ENCODE results near the gene P2RY14. TPM values are rescaled to one million over a fixed set of nuclear protein-coding genes. Genes with fewer than 3 reads are reported as not detected.
"Not testable (repeated sequence)": the region's sequence is repeated elsewhere in the genome, so short reads cannot be mapped to it uniquely, and the experiment has no call there.

Gene P2RY14
- total RNA-seq, 1 donor: 2.3 TPM

DNA sequence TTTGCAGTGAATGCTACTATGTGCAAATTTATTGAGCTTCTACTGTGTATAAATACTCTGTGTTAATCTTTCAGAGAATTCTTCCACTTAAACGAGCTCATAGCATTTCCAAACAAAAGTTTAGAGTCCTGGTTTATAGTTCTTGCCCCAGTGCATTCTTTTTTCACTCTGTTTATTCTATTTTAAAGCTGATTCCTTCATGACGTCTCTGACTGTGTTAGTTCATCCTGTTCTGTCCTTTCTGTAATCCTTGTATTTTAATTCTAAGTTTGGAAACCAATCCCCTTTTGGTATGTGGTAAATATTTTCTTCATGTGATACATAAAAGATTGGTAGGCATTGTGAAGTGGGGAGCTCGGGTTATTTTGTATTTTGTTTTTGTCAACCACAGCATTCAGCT lies 18.7 kb downstream of the P2RY14 start:
- no peak overlapping the region for H3K4me3 ChIP-seq (ENCODE audit: low read length)
- peaks cover 6% of the 10 kb centered on the region for H3K4me1 ChIP-seq (ENCODE audit: insufficient read depth, low read length)
- no peaks in the 10 kb centered on the region for H3K9me3 ChIP-seq (ENCODE audit: low read depth, low read length)
- no peaks in the 10 kb centered on the region for H3K27me3 ChIP-seq (ENCODE audit: insufficient read depth, low read length)

DNA sequence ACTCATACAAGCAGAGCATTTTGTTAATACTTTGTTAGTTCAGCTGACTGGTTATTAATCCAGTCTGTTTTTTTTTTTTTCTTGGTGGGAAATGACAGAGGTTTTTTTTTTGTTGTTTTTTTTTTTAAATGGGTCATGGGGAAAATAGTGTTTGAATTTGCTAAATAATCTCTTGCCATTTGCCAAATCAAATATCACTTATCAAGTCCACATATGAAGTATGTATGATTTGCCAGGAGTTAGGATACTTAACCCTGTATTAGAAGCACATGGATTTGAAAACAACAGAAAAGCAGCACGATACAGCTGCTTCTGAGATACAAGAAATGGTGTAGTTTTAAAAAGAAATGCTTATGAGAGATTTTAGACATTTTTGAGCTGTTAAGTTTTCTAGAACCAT lies 21.6 kb downstream of the P2RY14 start:
- Histone ChIP-seq H3K4me1 (ENCODE audit: insufficient read depth, low read length) (no peaks in the 10 kb centered on the region), H3K27me3 (ENCODE audit: insufficient read depth, low read length) (no peaks in the 10 kb centered on the region), H3K4me3 (ENCODE audit: low read length) (no peak overlapping the region), H3K9me3 (ENCODE audit: low read depth, low read length) (no peaks in the 10 kb centered on the region)

DNA sequence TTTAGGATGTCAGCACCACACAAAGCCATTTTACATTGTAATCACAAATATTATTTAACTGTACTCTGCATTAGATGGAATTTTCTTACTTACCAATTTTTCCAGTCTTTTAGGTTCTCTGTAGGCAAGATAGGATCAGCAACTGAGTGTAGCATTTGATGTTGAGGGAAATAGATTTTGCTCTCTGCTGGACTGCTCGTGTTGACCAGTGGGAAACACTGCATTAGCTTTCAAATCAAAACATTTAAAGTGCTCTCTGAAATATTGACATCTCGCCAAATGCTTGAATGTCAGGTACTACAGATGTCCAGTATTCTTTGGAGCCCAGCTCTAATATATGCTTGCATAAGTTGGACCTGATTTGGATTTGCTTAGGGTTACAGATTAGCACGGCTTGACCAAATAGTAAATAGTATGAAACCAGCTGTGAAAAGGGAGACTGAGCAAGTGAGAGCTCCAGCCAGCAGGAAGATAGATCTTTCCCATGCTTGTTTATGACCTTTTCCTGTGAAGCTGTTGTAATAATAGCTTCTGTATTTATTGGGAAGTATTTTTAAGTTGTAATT lies 29.5 kb downstream of the P2RY14 start:
- no peaks in the 10 kb centered on the region for H3K9me3 ChIP-seq (ENCODE audit: low read depth, low read length)
- H3K4me1 ChIP-seq (ENCODE audit: insufficient read depth, low read length): no peaks in the 10 kb centered on the region
- no peaks in the 10 kb centered on the region for H3K27me3 ChIP-seq (ENCODE audit: insufficient read depth, low read length)
- no peak overlapping the region for H3K4me3 ChIP-seq (ENCODE audit: low read length)

DNA sequence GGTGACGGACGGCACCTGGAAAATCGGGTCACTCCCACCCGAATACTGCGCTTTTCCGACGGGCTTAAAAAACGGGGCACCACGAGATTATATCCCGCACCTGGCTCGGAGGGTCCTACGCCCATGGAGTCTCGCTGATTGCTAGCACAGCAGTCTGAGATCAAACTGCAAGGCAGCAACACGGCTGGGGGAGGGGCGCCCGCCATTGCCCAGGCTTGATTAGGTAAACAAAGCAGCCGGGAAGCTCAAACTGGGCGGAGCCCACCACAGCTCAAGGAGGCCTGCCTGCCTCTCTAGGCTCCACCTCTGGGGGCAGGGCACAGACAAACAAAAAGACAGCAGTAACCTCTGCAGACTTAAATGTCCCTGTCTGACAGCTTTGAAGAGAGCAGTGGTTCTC lies 36.3 kb downstream of the P2RY14 start:
- not testable (repeated sequence) for H3K4me3 ChIP-seq (ENCODE audit: low read length)

DNA sequence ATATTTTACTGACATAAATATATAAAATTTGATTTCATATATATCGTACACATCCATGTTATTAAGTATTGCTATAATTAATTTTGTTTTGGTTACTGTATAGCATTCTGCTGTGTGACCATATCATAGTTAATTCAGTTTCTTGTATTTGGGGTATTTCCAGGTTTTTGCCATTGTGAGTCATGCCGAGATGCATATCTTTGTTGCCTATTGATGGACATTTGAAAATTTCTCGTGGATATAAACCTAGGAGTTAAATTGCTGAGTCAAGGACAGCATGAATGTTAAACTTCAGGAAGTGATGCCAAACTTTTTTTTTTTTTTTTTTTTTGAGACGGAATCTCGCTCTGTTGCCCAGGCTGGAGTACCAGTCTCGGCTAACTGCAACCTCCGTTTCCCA lies 41.6 kb downstream of the P2RY14 start:
- Histone ChIP-seq H3K27me3 (ENCODE audit: insufficient read depth, low read length) (no peaks in the 10 kb centered on the region), H3K4me3 (ENCODE audit: low read length) (no peak overlapping the region), H3K4me1 (ENCODE audit: insufficient read depth, low read length) (no peaks in the 10 kb centered on the region), H3K9me3 (ENCODE audit: low read depth, low read length) (no peaks in the 10 kb centered on the region)

More for the DNA sequence above, 36.3 kb downstream of the P2RY14 start:
- H3K27me3 ChIP-seq (ENCODE audit: insufficient read depth, low read length); H3K4me1 ChIP-seq (ENCODE audit: insufficient read depth, low read length); H3K9me3 ChIP-seq (ENCODE audit: low read depth, low read length): not testable (repeated sequence)

DNA sequence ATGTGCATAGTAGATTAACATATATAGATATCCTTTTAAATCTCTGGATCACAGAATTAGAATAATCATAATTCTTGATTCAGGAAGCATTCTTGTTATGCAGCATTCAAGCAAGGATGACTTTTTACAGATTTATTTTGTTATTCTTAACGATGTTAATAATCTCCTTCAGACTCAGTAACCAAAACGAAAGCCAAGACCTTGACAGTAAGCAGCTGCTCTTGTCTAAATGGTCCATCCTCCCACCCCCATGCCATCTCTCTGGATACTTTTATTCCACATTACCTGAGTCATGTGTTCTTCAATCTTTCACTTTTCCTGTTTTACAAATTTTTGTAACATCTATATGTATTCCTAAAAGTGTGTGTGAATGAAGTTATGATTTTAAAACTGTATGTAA lies 42.0 kb downstream of the P2RY14 start:
- H3K4me3 ChIP-seq (ENCODE audit: low read length): no peak overlapping the region
- peaks cover 2% of the 10 kb centered on the region for H3K4me1 ChIP-seq (ENCODE audit: insufficient read depth, low read length)
- no peaks in the 10 kb centered on the region for H3K27me3 ChIP-seq (ENCODE audit: insufficient read depth, low read length)
- no peaks in the 10 kb centered on the region for H3K9me3 ChIP-seq (ENCODE audit: low read depth, low read length)

DNA sequence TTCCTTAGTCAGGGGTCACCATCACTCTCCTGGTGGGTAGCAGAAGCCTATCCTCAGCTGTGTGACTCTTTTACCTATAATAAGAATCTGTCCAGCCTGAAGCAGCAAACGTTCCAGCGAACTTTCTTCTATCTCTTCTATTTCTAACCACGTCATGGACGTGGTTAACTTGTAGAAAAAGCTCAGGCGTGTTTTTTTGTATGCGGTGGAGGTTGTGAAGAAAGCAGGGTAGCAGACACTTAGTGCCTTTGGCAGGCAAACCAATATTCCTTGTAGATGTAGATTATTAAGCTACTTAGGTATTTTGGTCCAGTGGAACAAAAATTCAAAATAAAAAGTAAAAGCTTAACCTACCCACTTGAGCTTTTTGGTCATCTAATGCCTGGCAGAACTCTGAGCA lies 43.5 kb downstream of the P2RY14 start:
- Histone ChIP-seq H3K4me3 (ENCODE audit: low read length) (no peak overlapping the region), H3K4me1 (ENCODE audit: insufficient read depth, low read length) (peaks cover 14% of the 10 kb centered on the region), H3K9me3 (ENCODE audit: low read depth, low read length) (no peaks in the 10 kb centered on the region), H3K27me3 (ENCODE audit: insufficient read depth, low read length) (no peaks in the 10 kb centered on the region)

DNA sequence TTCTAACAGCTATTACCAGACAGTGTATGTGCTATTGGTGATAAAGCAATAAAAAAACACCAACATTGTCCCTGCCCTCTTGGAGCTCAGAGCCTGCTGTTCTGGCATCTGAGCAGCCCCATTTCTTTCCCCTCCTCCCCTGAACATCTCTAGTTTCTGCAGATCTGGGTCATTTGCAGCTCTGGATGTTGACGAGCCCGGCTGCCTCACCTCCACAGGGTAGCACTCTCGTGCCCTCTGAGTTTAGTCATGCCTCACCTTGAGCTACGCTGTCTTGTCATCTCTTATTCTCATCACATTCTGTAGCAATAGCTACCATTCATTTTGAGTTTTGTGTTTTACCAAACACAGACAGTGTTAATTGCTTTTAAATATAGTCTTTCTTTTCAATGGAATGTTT lies 45.4 kb downstream of the P2RY14 start:
- H3K9me3 ChIP-seq (ENCODE audit: low read depth, low read length): no peaks in the 10 kb centered on the region
- no peak overlapping the region for H3K4me3 ChIP-seq (ENCODE audit: low read length)
- no peaks in the 10 kb centered on the region for H3K27me3 ChIP-seq (ENCODE audit: insufficient read depth, low read length)
- H3K4me1 ChIP-seq (ENCODE audit: insufficient read depth, low read length): peaks cover 23% of the 10 kb centered on the region

DNA sequence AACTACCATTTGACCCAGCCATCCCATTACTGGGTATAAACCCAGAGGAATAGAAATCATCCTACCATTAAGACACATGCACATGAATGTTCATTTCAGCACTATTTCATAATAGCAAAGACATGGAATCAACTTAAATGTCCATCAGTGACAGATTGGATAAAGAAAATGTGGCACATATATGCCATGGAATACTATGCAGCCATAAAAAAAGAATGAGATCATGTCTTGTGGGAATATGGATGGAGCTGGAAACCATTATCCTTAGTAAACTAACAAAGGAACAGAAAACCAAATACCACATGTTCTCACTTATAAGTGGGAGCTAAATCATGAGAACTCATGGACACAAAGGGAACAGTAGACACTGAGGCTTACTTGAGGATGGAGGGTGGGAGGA lies 45.9 kb downstream of the P2RY14 start:
- peaks cover 29% of the 10 kb centered on the region for H3K4me1 ChIP-seq (ENCODE audit: insufficient read depth, low read length)
- not testable (repeated sequence) for H3K4me3 ChIP-seq (ENCODE audit: low read length); H3K27me3 ChIP-seq (ENCODE audit: insufficient read depth, low read length); H3K9me3 ChIP-seq (ENCODE audit: low read depth, low read length)

DNA sequence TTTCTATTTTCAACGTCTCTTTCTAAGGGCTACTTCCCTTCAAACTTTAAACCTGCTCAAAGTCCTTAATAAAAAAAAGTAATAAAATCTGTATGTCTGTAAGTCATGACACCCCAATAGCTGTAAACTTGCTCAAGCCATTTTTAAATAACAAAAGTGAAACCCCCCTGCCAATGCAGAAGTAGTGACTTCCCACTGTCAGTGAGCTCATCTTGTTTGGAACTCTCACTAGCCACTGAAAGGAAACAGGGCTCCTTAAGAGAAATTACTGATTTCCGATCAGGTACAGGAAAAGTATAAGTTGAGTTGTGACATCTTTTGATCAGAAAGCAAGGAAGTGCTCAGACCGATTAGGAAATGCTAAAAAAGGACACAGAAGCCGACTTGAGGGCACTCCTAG lies 47.7 kb downstream of the P2RY14 start:
- Histone ChIP-seq H3K9me3 (ENCODE audit: low read depth, low read length) (no peaks in the 10 kb centered on the region), H3K4me1 (ENCODE audit: insufficient read depth, low read length) (peaks cover 45% of the 10 kb centered on the region), H3K4me3 (ENCODE audit: low read length) (no peak overlapping the region), H3K27me3 (ENCODE audit: insufficient read depth, low read length) (no peaks in the 10 kb centered on the region)

DNA sequence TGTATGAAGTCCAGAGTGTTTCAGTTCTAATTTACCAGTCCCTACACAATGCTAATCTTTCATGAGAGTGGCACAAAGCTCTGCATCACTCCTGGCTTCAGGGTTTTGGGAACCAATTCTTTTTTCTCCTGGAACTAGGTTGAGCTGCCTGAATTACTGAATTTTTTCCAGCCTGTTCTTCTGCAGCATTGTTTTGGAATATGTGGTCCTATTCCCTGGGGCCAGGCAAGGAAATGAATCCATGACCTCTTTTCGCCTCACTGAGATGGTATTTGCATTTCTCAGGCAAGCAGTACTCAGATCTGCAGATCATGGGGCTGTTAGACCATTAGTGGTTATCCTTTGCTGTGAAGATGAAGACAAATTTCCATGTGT lies 49.7 kb downstream of the P2RY14 start:
- H3K4me1 ChIP-seq (ENCODE audit: insufficient read depth, low read length): peaks cover 48% of the 10 kb centered on the region
- no peak overlapping the region for H3K4me3 ChIP-seq (ENCODE audit: low read length)
- H3K27me3 ChIP-seq (ENCODE audit: insufficient read depth, low read length): no peaks in the 10 kb centered on the region
- no peaks in the 10 kb centered on the region for H3K9me3 ChIP-seq (ENCODE audit: low read depth, low read length)

DNA sequence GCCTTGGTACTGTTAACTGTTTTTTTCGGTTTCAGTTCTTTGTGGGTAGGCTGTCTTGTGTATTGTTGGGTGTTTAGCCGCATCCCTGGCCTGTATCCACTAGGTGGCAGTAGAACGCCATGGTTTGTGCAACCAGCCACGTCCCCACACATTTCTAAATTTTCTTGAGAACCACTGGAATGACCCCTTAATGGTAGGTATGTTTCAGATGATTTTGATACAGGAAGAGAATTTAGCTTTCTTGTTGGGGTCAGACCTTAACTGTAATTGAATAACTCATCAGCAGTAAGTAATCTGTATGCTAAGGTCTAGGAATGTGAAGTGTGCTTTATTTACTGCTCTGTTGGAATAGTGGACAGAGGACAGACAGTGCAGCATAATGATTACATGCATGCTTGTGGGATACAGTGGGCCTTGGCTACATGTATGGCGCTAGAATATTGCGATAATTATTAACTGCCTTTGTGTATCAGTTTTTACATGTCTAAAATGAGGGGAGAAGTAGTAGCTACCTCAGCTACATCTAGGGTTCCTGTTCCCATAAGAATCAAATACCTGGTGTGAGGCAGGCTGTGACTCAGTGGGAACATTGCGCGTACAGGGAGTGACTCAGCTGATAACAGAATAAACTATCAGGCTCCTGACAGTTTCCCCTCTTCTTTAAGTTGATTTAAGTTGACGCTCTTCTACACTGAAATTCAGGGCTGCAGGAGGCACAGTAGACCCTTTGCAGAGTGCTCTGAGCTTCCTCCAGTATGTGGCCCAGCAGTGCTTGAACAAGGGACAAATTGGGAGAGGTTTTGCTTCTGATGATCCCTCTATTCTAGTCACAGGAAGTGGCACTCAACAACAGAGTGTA lies 50.3 kb downstream of the P2RY14 start:
- Histone ChIP-seq H3K4me3 (ENCODE audit: low read length) (no peak overlapping the region), H3K9me3 (ENCODE audit: low read depth, low read length) (no peaks in the 10 kb centered on the region), H3K4me1 (ENCODE audit: insufficient read depth, low read length) (peaks cover 48% of the 10 kb centered on the region), H3K27me3 (ENCODE audit: insufficient read depth, low read length) (no peaks in the 10 kb centered on the region)

DNA sequence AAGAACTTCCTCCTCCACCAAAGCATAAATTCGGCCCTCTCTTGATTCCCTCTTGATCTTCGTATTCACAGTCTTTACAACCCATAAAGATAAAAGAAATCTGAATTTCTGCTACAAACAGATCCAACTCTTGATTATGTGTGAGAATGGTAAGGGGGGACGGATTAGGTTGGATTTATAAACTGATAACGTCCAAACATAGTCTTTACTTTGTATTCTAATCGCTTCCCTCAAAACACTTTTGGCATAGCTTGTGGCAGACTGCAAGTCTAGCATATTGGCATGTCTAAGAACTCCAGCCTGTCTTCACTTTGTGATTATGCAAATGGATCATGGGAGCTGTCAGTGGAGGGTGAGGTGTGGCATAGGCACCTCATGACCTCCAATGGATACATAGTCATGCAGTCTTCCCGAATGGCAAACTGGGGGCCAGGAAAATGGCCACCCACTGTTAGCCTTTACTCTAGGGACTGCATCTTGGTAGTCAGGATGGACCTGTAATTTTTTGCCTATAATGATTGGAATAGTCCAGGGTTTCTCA lies 51.0 kb downstream of the P2RY14 start:
- no peaks in the 10 kb centered on the region for H3K27me3 ChIP-seq (ENCODE audit: insufficient read depth, low read length)
- H3K9me3 ChIP-seq (ENCODE audit: low read depth, low read length): no peaks in the 10 kb centered on the region
- H3K4me3 ChIP-seq (ENCODE audit: low read length): no peak overlapping the region
- H3K4me1 ChIP-seq (ENCODE audit: insufficient read depth, low read length): peaks cover 48% of the 10 kb centered on the region

DNA sequence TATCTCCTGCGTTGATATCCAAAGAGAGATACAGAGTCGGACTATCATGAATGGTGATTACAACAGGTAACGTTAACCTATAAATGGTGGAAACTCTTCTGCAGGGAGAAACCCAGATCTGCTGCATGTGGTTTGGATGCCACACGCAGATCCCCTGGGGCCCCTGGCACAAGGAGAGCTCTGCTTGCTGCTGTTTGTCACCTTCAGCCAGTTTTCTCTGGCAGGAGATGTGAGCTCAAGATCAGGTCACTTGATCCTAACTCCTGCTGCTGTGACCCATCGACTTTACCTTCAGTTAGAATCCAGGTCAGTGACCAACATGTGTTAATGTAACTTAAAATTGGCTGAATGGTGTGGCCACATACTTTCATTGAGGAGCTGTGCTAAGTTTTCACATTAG lies 51.5 kb downstream of the P2RY14 start:
- no peaks in the 10 kb centered on the region for H3K9me3 ChIP-seq (ENCODE audit: low read depth, low read length)
- no peaks in the 10 kb centered on the region for H3K27me3 ChIP-seq (ENCODE audit: insufficient read depth, low read length)

DNA sequence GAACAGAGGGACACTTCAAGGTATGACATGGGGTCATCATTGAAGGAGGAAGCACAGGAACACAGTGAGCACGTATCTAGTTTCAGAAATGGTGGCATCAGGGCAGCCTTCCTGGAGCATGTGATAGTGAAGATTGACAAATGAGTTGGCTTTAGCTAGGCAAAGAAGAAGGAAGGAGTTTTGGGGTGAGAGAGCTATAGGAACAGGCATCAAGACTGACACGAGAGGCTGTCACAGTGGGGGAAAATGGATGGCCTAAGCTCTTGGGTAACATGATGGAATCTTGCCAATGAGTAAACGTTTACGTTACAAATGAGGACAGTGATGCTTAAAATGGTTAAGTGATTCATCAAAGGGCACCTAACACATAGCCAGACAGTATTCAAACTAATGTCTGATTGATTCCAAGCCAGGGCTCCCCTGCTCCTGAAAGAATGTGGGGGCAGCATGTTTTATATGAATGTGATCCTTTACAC lies 52.2 kb downstream of the P2RY14 start:
- H3K27me3 ChIP-seq (ENCODE audit: insufficient read depth, low read length): no peaks in the 10 kb centered on the region
- H3K4me1 ChIP-seq (ENCODE audit: insufficient read depth, low read length): peaks cover 45% of the 10 kb centered on the region
- H3K4me3 ChIP-seq (ENCODE audit: low read length): no peak overlapping the region
- H3K9me3 ChIP-seq (ENCODE audit: low read depth, low read length): no peaks in the 10 kb centered on the region

More for the DNA sequence above, 51.5 kb downstream of the P2RY14 start:
- Histone ChIP-seq H3K4me1 (ENCODE audit: insufficient read depth, low read length) (peaks cover 48% of the 10 kb centered on the region), H3K4me3 (ENCODE audit: low read length) (no peak overlapping the region)
